Measurements from ENCODE around the gene BCL11A.

Gene BCL11A

GRCh38 chr2:60546756-60547420, 6.6 kb downstream of the BCL11A start:
- no peak for DNase-seq (ENCODE audit: low read depth in 3 of 3)

GRCh38 chr2:60544954-60545560, 8.4 kb downstream of the BCL11A start:
- no peak for DNase-seq (ENCODE audit: low read depth in 3 of 3)

- DNase-seq (ENCODE audit: low read depth in 3 of 3) = no peak
Observed at GRCh38 chr2:60544062-60544461, 9.4 kb downstream of the BCL11A start.

GRCh38 chr2:60541056-60541651, 12.3 kb downstream of the BCL11A start:
- DNase-seq (ENCODE audit: low read depth in 3 of 3) = no peak

GRCh38 chr2:60540074-60540473, 13.4 kb downstream of the BCL11A start:
- no peak for DNase-seq (ENCODE audit: low read depth in 3 of 3)

GRCh38 chr2:60539140-60539539, 14.3 kb downstream of the BCL11A start:
- DNase-seq (ENCODE audit: low read depth in 3 of 3) = no peak

- no peak for DNase-seq (ENCODE audit: low read depth in 3 of 3)
Observed at GRCh38 chr2:60538101-60538500, 15.4 kb downstream of the BCL11A start.

GRCh38 chr2:60536746-60537145, 16.7 kb downstream of the BCL11A start:
- no peak for DNase-seq (ENCODE audit: low read depth in 3 of 3)

GRCh38 chr2:60535685-60536312, 17.7 kb downstream of the BCL11A start:
- DNase-seq (ENCODE audit: low read depth in 3 of 3) = no peak

- no peak for DNase-seq (ENCODE audit: low read depth in 3 of 3)
Observed at GRCh38 chr2:60534892-60535684, 18.4 kb downstream of the BCL11A start.

GRCh38 chr2:60534052-60534685, 19.3 kb downstream of the BCL11A start:
- DNase-seq (ENCODE audit: low read depth in 3 of 3) = no peak

GRCh38 chr2:60533101-60534051, 20.1 kb downstream of the BCL11A start:
- no peak for DNase-seq (ENCODE audit: low read depth in 3 of 3)

- DNase-seq (ENCODE audit: low read depth in 3 of 3) = no peak
Observed at GRCh38 chr2:60532421-60532820, 21.0 kb downstream of the BCL11A start.

GRCh38 chr2:60531701-60532133, 21.7 kb downstream of the BCL11A start:
- no peak for DNase-seq (ENCODE audit: low read depth in 3 of 3)

- DNase-seq (ENCODE audit: low read depth in 3 of 3) = no peak
Observed at GRCh38 chr2:60530660-60531281, 22.7 kb downstream of the BCL11A start.

- no peak for DNase-seq (ENCODE audit: low read depth in 3 of 3)
Observed at GRCh38 chr2:60529785-60530627, 23.4 kb downstream of the BCL11A start.

- DNase-seq (ENCODE audit: low read depth in 3 of 3) = no peak
Observed at GRCh38 chr2:60529136-60529784, 24.2 kb downstream of the BCL11A start.

GRCh38 chr2:60528281-60529020, 25.0 kb downstream of the BCL11A start:
- no peak for DNase-seq (ENCODE audit: low read depth in 3 of 3)
